ENCODE measurements around the gene NANOS3. TPM values are rescaled to one million over a fixed set of nuclear protein-coding genes. Genes with fewer than 3 reads are reported as not detected.

NANOS3 gene
- total and polyA plus RNA-seq, 9 of the 15 experiments (the other 6 are each of a cell fraction or from before 2014, with no cell fraction given): not detected

DNA sequence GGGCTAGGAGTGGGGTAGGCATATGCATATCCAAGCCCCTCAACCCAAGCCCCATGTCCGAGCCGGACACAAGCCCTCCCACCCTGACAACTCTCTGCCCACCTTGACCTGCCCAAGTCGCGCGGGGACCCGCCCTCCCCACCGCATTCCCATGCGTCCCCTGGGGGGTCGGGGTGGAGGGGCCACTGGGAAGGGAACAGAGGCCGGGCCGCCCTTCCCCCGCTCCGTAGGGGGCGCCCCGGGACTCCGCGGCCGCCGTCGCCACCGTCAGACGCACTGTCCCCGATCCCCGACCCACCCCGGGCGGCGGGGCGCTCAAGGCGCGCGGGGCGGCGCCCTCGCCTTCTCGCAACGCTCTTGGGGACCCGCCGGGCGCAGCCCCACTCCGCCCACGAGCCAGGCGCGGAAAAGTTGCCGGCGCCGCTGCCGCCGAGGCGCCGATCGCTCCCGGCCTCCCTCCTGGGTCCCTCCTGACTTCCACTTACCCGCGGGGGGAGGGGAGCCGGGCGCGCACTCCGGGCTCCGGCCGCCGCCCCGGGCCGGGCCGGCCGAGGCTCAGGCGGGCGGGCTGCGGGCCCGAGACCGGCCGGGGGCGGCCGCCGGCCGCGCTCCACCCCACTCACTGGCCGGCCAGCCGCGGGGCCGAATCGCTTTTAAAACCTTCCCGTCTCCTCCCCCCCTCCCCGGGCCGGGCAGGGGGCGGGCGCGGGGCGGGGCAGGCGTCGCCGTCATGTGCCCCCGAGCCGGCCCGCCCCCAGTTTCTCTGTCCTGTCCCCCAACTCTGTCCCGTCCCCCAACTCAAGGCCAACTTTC lies 34.4 kb upstream of the NANOS3 start (continued):
- TF ChIP-seq ILK (tag; IDR thresholded peaks at IDR 0.05; ENCODE audit: borderline replicate concordance, low read depth) (no peak), NCOA6 (IDR thresholded peaks at IDR 0.05) (no peak), CHCHD3 (CRISPR knock-in tag; IDR thresholded peaks at IDR 0.05) (no peak), U2AF2 (optimal IDR thresholded peaks at IDR 0.05; ENCODE audit: low read depth, low read length) (no peak), ATF7 (IDR thresholded peaks at IDR 0.05) (0 out of 2 replicates have a peak, but pooled peaks have one; percentile 34), ELF2 (CRISPR knock-in tag; IDR thresholded peaks at IDR 0.05) (no peak), RFX1 (IDR thresholded peaks at IDR 0.05) (no peak), ZNF224 (CRISPR knock-in tag; IDR thresholded peaks at IDR 0.05) (no peak), SNRNP70 (optimal IDR thresholded peaks at IDR 0.05; ENCODE audit: low read depth, low read length) (no peak), ARID2 (IDR thresholded peaks at IDR 0.05) (no peak), ZFP36 (IDR thresholded peaks at IDR 0.05; ENCODE audit: low read depth, low read length, partially characterized antibody) (no peak), MIER1 (IDR thresholded peaks at IDR 0.05; ENCODE audit: low read depth) (no peak), SLC30A9 (CRISPR knock-in tag; IDR thresholded peaks at IDR 0.05) (no peak), DMBX1 (CRISPR knock-in tag; IDR thresholded peaks at IDR 0.05; ENCODE audit: borderline replicate concordance) (no peak), ETS2 (tag; IDR thresholded peaks at IDR 0.05; ENCODE audit: borderline replicate concordance, poor library complexity, severe bottlenecking) (no peak), PML (IDR thresholded peaks at IDR 0.05; ENCODE audit: low read length) (no peak), HIVEP1 (CRISPR knock-in tag; IDR thresholded peaks at IDR 0.05) (no peak), ZNF695 (CRISPR knock-in tag; IDR thresholded peaks at IDR 0.05) (no peak)
- TF ChIP-seq, protein P1, sequence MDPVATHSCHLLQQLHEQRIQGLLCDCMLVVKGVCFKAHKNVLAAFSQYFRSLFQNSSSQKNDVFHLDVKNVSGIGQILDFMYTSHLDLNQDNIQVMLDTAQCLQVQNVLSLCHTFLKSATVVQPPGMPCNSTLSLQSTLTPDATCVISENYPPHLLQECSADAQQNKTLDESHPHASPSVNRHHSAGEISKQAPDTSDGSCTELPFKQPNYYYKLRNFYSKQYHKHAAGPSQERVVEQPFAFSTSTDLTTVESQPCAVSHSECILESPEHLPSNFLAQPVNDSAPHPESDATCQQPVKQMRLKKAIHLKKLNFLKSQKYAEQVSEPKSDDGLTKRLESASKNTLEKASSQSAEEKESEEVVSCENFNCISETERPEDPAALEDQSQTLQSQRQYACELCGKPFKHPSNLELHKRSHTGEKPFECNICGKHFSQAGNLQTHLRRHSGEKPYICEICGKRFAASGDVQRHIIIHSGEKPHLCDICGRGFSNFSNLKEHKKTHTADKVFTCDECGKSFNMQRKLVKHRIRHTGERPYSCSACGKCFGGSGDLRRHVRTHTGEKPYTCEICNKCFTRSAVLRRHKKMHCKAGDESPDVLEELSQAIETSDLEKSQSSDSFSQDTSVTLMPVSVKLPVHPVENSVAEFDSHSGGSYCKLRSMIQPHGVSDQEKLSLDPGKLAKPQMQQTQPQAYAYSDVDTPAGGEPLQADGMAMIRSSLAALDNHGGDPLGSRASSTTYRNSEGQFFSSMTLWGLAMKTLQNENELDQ (CRISPR knock-in tag; IDR thresholded peaks at IDR 0.05; ENCODE audit: borderline replicate concordance): no peak
- TF ChIP-seq, protein P2, sequence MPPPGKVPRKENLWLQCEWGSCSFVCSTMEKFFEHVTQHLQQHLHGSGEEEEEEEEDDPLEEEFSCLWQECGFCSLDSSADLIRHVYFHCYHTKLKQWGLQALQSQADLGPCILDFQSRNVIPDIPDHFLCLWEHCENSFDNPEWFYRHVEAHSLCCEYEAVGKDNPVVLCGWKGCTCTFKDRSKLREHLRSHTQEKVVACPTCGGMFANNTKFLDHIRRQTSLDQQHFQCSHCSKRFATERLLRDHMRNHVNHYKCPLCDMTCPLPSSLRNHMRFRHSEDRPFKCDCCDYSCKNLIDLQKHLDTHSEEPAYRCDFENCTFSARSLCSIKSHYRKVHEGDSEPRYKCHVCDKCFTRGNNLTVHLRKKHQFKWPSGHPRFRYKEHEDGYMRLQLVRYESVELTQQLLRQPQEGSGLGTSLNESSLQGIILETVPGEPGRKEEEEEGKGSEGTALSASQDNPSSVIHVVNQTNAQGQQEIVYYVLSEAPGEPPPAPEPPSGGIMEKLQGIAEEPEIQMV (tag; conservative IDR thresholded peaks at IDR 0.05; ENCODE audit: low read depth): no peak
- TF ChIP-seq, protein P3, sequence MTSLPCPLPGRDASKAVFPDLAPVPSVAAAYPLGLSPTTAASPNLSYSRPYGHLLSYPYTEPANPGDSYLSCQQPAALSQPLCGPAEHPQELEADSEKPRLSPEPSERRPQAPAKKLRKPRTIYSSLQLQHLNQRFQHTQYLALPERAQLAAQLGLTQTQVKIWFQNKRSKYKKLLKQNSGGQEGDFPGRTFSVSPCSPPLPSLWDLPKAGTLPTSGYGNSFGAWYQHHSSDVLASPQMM (CRISPR knock-in tag; IDR thresholded peaks at IDR 0.05): no peak
- TF ChIP-seq, protein P4, sequence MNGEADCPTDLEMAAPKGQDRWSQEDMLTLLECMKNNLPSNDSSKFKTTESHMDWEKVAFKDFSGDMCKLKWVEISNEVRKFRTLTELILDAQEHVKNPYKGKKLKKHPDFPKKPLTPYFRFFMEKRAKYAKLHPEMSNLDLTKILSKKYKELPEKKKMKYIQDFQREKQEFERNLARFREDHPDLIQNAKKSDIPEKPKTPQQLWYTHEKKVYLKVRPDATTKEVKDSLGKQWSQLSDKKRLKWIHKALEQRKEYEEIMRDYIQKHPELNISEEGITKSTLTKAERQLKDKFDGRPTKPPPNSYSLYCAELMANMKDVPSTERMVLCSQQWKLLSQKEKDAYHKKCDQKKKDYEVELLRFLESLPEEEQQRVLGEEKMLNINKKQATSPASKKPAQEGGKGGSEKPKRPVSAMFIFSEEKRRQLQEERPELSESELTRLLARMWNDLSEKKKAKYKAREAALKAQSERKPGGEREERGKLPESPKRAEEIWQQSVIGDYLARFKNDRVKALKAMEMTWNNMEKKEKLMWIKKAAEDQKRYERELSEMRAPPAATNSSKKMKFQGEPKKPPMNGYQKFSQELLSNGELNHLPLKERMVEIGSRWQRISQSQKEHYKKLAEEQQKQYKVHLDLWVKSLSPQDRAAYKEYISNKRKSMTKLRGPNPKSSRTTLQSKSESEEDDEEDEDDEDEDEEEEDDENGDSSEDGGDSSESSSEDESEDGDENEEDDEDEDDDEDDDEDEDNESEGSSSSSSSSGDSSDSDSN (IDR thresholded peaks at IDR 0.05; ENCODE audit: borderline replicate concordance in 1 of 2, low read depth in 2 of 2, low read length in 2 of 2): no peak
